H1 (cell line): ENCODE results near the gene ANKRD29. TPM values are rescaled to one million over a fixed set of nuclear protein-coding genes. Genes with fewer than 3 reads are reported as not detected.

Experiments used
- CTCF ChIA-PET: fragments of 300-600 bp; sonication (Branson Sonifier 250); formaldehyde crosslinking; loops from one replicate; lab custom pipeline; 2021; ENCODE audit not compliant: partially characterized antibody; lab: Charles Lee
- POLR2A ChIA-PET: fragments of 300-600 bp; sonication (Branson Sonifier 250); formaldehyde crosslinking; loops from one replicate; lab custom pipeline; 2021; ENCODE audit warnings: inconsistent platforms; ENCODE audit not compliant: partially characterized antibody; lab: Charles Lee
- DNase-seq, 2 experiments: peaks; one replicate each; pipeline versions ENCODE4 v3.0.0 to v3.0.0-alpha.2; 2010 to 2022; ENCODE audit warnings: low spot score in 2 of 2, low read depth in 1 of 2, mixed read lengths in 1 of 2
- FAIRE-seq: peaks from 2 replicates; lab custom pipeline; 2011; peaks lifted over from hg19 to GRCh38; lab: Jason Lieb, UNC
- H2AFZ ChIP-seq: 2 replicates; pipeline ENCODE4 v1.8.1; 2012; ENCODE audit warnings: low read length, inconsistent platforms
- H2AK5ac ChIP-seq: 2 replicates; pipeline ENCODE4 v1.6.1; 2013; ENCODE audit warnings: low read depth, low read length
- H2BK120ac ChIP-seq: replicated peaks from 2 replicates; pipeline ENCODE3; 2013; ENCODE audit warnings: low read depth, low read length, inconsistent platforms
- H2BK12ac ChIP-seq: 2 replicates; pipeline ENCODE4 v1.6.1; 2013; ENCODE audit warnings: low read depth, low read length
- H2BK15ac ChIP-seq: 2 replicates; pipeline ENCODE4 v1.6.1; 2013; ENCODE audit warnings: low read length
- H2BK20ac ChIP-seq: 2 replicates; pipeline ENCODE4 v1.6.1; 2013; ENCODE audit warnings: low read length
- H2BK5ac ChIP-seq: 2 replicates; pipeline ENCODE4 v1.6.1; 2013; ENCODE audit warnings: low read depth, low read length
- H3K14ac ChIP-seq: 2 replicates; pipeline ENCODE4 v1.6.1; 2013; ENCODE audit warnings: inconsistent platforms; ENCODE audit not compliant: insufficient read length
- H3K18ac ChIP-seq: 2 replicates; pipeline ENCODE4 v1.6.1; 2013; ENCODE audit warnings: low read length; ENCODE audit errors: extremely low read depth
- H3K23ac ChIP-seq: 2 replicates; pipeline ENCODE4 v1.6.1; 2013; ENCODE audit warnings: inconsistent platforms; ENCODE audit not compliant: insufficient read length
- H3K23me2 ChIP-seq: 2 replicates; pipeline ENCODE4 v1.6.1; 2013; ENCODE audit warnings: low read depth, low read length
- H3K27ac ChIP-seq: 2 replicates; pipeline ENCODE4 v1.6.1; 2011; ENCODE audit warnings: low read depth, low read length, inconsistent platforms
- H3K27me3 ChIP-seq, 4 experiments: replicated peaks in 1 of 4; 1 replicate in 1 of 4; 2 replicates in 3 of 4; pipeline versions ENCODE4 v1.6.1 to v1.8.1; 2011 to 2013; ENCODE audit warnings: low read length in 3 of 4, mild to moderate bottlenecking in 3 of 4, inconsistent platforms in 2 of 4, mixed read lengths in 2 of 4, moderate library complexity in 1 of 4; ENCODE audit not compliant: control insufficient read depth in 3 of 4, insufficient read depth in 3 of 4; ENCODE audit errors: extremely low read depth in 1 of 4
- H3K36me3 ChIP-seq, 4 experiments: 2 replicates each; pipeline versions ENCODE4 v1.6.1 to v1.8.1; 2011 to 2013; ENCODE audit warnings: mild to moderate bottlenecking in 4 of 4, low read length in 3 of 4, moderate library complexity in 2 of 4, control low read depth in 1 of 4, inconsistent platforms in 1 of 4; ENCODE audit not compliant: insufficient read depth in 4 of 4, control insufficient read depth in 2 of 4
- H3K4ac ChIP-seq: replicated peaks from 2 replicates; pipeline ENCODE3; 2013; ENCODE audit warnings: low read length, low read depth, mixed read lengths, inconsistent platforms; ENCODE audit not compliant: insufficient read length
- H3K4me1 ChIP-seq, 4 experiments: replicated peaks in 1 of 4; 1 replicate in 1 of 4; 2 replicates in 3 of 4; pipeline versions ENCODE4 v1.6.1 to v1.8.1; 2011 to 2013; ENCODE audit warnings: low read length in 3 of 4, inconsistent platforms in 2 of 4, mixed read lengths in 1 of 4; ENCODE audit not compliant: insufficient read depth in 4 of 4, control insufficient read depth in 3 of 4
- H3K4me2 ChIP-seq, 2 experiments: 2 replicates each; pipeline versions ENCODE4 v1.6.1 to v1.8.1; 2011 to 2013; ENCODE audit warnings: low read depth in 2 of 2, low read length in 2 of 2, control low read depth in 1 of 2, inconsistent platforms in 1 of 2, mild to moderate bottlenecking in 1 of 2; ENCODE audit not compliant: insufficient read depth in 1 of 2
- H3K4me3 ChIP-seq, 4 experiments: fragments of 200-600, 300-600 bp in 1 of 4; sonication (generic), shearing (Covaris generic), sonication (Bioruptor Twin) in 1 of 4; 2 replicates each; pipeline versions ENCODE4 v1.5.1 to v1.8.1; 2011 to 2016; ENCODE audit warnings: low read length in 4 of 4, low read depth in 3 of 4, control low read depth in 2 of 4, inconsistent platforms in 2 of 4, mild to moderate bottlenecking in 2 of 4, mixed read lengths in 1 of 4, moderate library complexity in 1 of 4; ENCODE audit not compliant: insufficient read depth in 2 of 4; ENCODE audit errors: extremely low read depth in 1 of 4
- H3K56ac ChIP-seq: replicated peaks from 2 replicates; pipeline ENCODE3; 2013; ENCODE audit warnings: low read depth, mild to moderate bottlenecking, mixed read lengths, low read length, inconsistent platforms; ENCODE audit not compliant: insufficient read length
- H3K79me1 ChIP-seq: 2 replicates; pipeline ENCODE4 v1.6.1; 2013; ENCODE audit warnings: low read depth, low read length, control low read depth
- H3K79me2 ChIP-seq, 2 experiments: 2 replicates each; pipeline versions ENCODE4 v1.6.1 to v1.8.1; 2012 to 2013; ENCODE audit warnings: low read length in 2 of 2, mild to moderate bottlenecking in 2 of 2, inconsistent platforms in 1 of 2; ENCODE audit not compliant: insufficient read depth in 2 of 2, control insufficient read depth in 1 of 2
- H3K9ac ChIP-seq, 4 experiments: replicated peaks in 1 of 4; 1 replicate in 1 of 4; 2 replicates in 3 of 4; pipeline versions ENCODE4 v1.6.1 to v1.8.1; 2011 to 2013; ENCODE audit warnings: low read depth in 3 of 4, low read length in 3 of 4, control low read depth in 2 of 4, mild to moderate bottlenecking in 2 of 4, moderate library complexity in 2 of 4, inconsistent platforms in 1 of 4; ENCODE audit errors: extremely low read depth in 1 of 4
- H3K9me3 ChIP-seq, 2 experiments: 2 replicates each; pipeline versions ENCODE4 v1.6.1 to v1.8.1; 2012 to 2013; ENCODE audit warnings: mild to moderate bottlenecking in 2 of 2, moderate library complexity in 2 of 2, control low read depth in 1 of 2, inconsistent platforms in 1 of 2, low read depth in 1 of 2, low read length in 1 of 2, mixed read lengths in 1 of 2; ENCODE audit not compliant: insufficient read depth in 2 of 2
- H4K20me1 ChIP-seq, 2 experiments: replicated peaks in 1 of 2; 2 replicates each; pipeline versions ENCODE3 to v1.8.1; 2011 to 2013; ENCODE audit warnings: inconsistent platforms in 2 of 2, low read length in 2 of 2, mild to moderate bottlenecking in 1 of 2; ENCODE audit not compliant: insufficient read depth in 2 of 2, control insufficient read depth in 1 of 2
- H4K5ac ChIP-seq: 2 replicates; pipeline ENCODE4 v1.6.1; 2013; ENCODE audit warnings: low read length, low read depth, mixed read lengths, inconsistent platforms; ENCODE audit not compliant: insufficient read length
- H4K8ac ChIP-seq: 2 replicates; pipeline ENCODE4 v1.8.0; 2013; ENCODE audit warnings: mild to moderate bottlenecking, moderate library complexity, low read length, inconsistent platforms; ENCODE audit not compliant: insufficient read depth; ENCODE audit errors: extremely low read depth
- H4K91ac ChIP-seq: replicated peaks from 2 replicates; pipeline ENCODE3; 2013; ENCODE audit warnings: low read length, mixed read lengths, inconsistent platforms; ENCODE audit not compliant: insufficient read length
- ASH2L ChIP-seq: fragments of 200-600, 300-600 bp; sonication (generic); IDR thresholded peaks from one replicate; pipeline ENCODE4 v1.7.1; 2017; ENCODE audit warnings: low read length
- BCL11A ChIP-seq, 2 experiments: IDR thresholded peaks; one replicate each; pipeline ENCODE4 v1.6.1; 2011; ENCODE audit warnings: low read depth in 2 of 2, low read length in 2 of 2, mild to moderate bottlenecking in 2 of 2
- CBX5 ChIP-seq: fragments of 300-800, 300-1000 bp; sonication (generic); IDR thresholded peaks from 2 replicates; pipeline ENCODE4 v1.7.1; 2016; ENCODE audit warnings: antibody characterized with exemption, low read length, low read depth
- CEBPB ChIP-seq: IDR thresholded peaks from 2 replicates; pipeline ENCODE4 v1.6.1; 2012; ENCODE audit warnings: low read depth, low read length
- GTF2F1 ChIP-seq: IDR thresholded peaks from 2 replicates; pipeline ENCODE4 v1.6.1; 2012; ENCODE audit warnings: low read depth, low read length, improper control_type of control experiment, borderline replicate concordance
- JUN ChIP-seq: IDR thresholded peaks from 2 replicates; pipeline ENCODE4 v1.6.1; 2011; ENCODE audit warnings: low read depth, mild to moderate bottlenecking, improper control_type of control experiment, low read length
- KDM4A ChIP-seq: IDR thresholded peaks from one replicate; pipeline ENCODE4 v1.7.1; 2012; ENCODE audit warnings: low read depth, mild to moderate bottlenecking, moderate library complexity, low read length, inconsistent platforms; ENCODE audit not compliant: severe bottlenecking
- RAD21 ChIP-seq, 2 experiments: IDR thresholded peaks in 1 of 2; conservative IDR thresholded peaks in 1 of 2; 2 replicates each; pipeline ENCODE4 v1.6.1; 2011; ENCODE audit warnings: low read depth in 2 of 2, low read length in 2 of 2, improper control_type of control experiment in 1 of 2, inconsistent platforms in 1 of 2, mild to moderate bottlenecking in 1 of 2, moderate library complexity in 1 of 2
- RBBP5 ChIP-seq: IDR thresholded peaks from 2 replicates; pipeline ENCODE4 v1.7.1; 2012; ENCODE audit warnings: low read depth, mild to moderate bottlenecking, inconsistent platforms, low read length, moderate library complexity, borderline replicate concordance
- RXRA ChIP-seq: IDR thresholded peaks from 2 replicates; pipeline ENCODE4 v1.6.1; 2011; ENCODE audit warnings: low read depth, mild to moderate bottlenecking, low read length, moderate library complexity; ENCODE audit not compliant: insufficient read depth
- SIN3A ChIP-seq, 2 experiments: IDR thresholded peaks in 1 of 2; conservative IDR thresholded peaks in 1 of 2; 2 replicates each; pipeline ENCODE4 v1.6.1; 2011 to 2012; ENCODE audit warnings: low read length in 2 of 2, improper control_type of control experiment in 1 of 2, low read depth in 1 of 2, mild to moderate bottlenecking in 1 of 2
- SP1 ChIP-seq: IDR thresholded peaks from 2 replicates; pipeline ENCODE4 v1.6.1; 2011; ENCODE audit warnings: low read depth, low read length
- SUZ12 ChIP-seq: fragments of 200-600 bp; sonication (generic); IDR thresholded peaks from 2 replicates; pipeline ENCODE4 v1.6.1; 2012; ENCODE audit warnings: mild to moderate bottlenecking, inconsistent platforms, low read length, moderate library complexity, mixed read lengths
- TEAD4 ChIP-seq: IDR thresholded peaks from 2 replicates; pipeline ENCODE4 v1.6.1; 2012; ENCODE audit warnings: low read depth, low read length, inconsistent platforms, mixed read lengths
- ZNF274 ChIP-seq: IDR thresholded peaks from 2 replicates; pipeline ENCODE4 v1.7.0; 2012; ENCODE audit warnings: low read length, borderline replicate concordance; ENCODE audit errors: extremely low read depth
- WGBS, 2 experiments: shearing (Covaris generic) in 1 of 2; methylation state at CpG; one replicate each; pipeline versions ENCODE4 v1.1.6 to v1.1.7; 2013 to 2015; ENCODE audit warnings: low lambda C conversion rate in 2 of 2, mixed read lengths in 2 of 2, inconsistent platforms in 1 of 2, low coverage in 1 of 2, missing lambda C conversion rate in 1 of 2; ENCODE audit not compliant: insufficient replicate concordance in 2 of 2, insufficient coverage in 1 of 2, insufficient read length in 1 of 2; ENCODE audit errors: extremely low coverage in 1 of 2, missing lambda C conversion rate in 1 of 2; 5-methylcytosine and 5-hydroxymethylcytosine counted together
- polyA plus RNA-seq, 7 experiments: library from polyadenylated mRNA; depleted of rRNA in 3 of 7; stranded (reverse) in 5 of 7; unstranded in 2 of 7; fragments of >200 nt in 5 of 7; fragments of 200-250 nt in 2 of 7; gene quantifications; 1 replicate in 5 of 7; 2 replicates in 1 of 7; 4 replicates in 1 of 7; pipeline versions ENCODE4 v1.2.1 to v1.2.3, GENCODE V29; 2011 to 2013; ENCODE audit warnings: missing spikeins in 2 of 7, mixed read lengths in 2 of 7
- total RNA-seq: library from RNA; stranded (reverse); fragmentation: NEBNext Ultra II Directional; extraction: Animal tissue kit (Norgen Biotek cat#: 25700); gene quantifications from 2 replicates; pipeline ENCODE4 v1.2.1, GENCODE V29; 2021

ANKRD29 gene
- total and polyA plus RNA-seq, 2 of the 8 experiments (the other 6 are each of a cell fraction or from before 2014, with no cell fraction given): 3.0 to 7.3 TPM

- Histone ChIP-seq H2BK5ac (no peak overlapping the region), H2BK12ac (no peak overlapping the region), H3K4me3 (no peak overlapping the region), H4K5ac (no peak overlapping the region), H3K23me2 (no peaks in the 10 kb centered on the region), H3K79me2 (no peaks in the 10 kb centered on the region), H3K9me3 (no peaks in the 10 kb centered on the region), H3K9ac (no peak overlapping the region), H4K91ac (no peak overlapping the region), H4K8ac (no peak overlapping the region), H3K23ac (no peak overlapping the region), H3K36me3 (peaks cover 6 to 42% (median 23%) of the 10 kb centered on the region in 4 experiments; a peak in 7 of 8 replicates), H2AFZ (no peak overlapping the region), H3K4me1 (no peaks in the 10 kb centered on the region), H2BK120ac (no peak overlapping the region), H3K4ac (no peak overlapping the region), H3K27me3 (no peaks in the 10 kb centered on the region), H3K27ac (no peak overlapping the region), H3K18ac (no peak overlapping the region), H2BK15ac (no peak overlapping the region), H2AK5ac (no peak overlapping the region), H3K79me1 (no peaks in the 10 kb centered on the region), H3K14ac (no peak overlapping the region), H3K56ac (no peak overlapping the region), H4K20me1 (no peaks in the 10 kb centered on the region), H2BK20ac (no peak overlapping the region), H3K4me2 (no peak overlapping the region)
- FAIRE-seq (no peak), DNase-seq (no peak)
- POLR2A ChIA-PET: no interaction called here
- 88% methylated on average over 4 of the region's 4 CpGs; no CpG with 5 or more reads in 1 of the 2 experiments for WGBS, 2 experiments
- CTCF ChIA-PET: interaction anchor here (0.6 to 0.7 kb wide), 2 partner anchors 143 to 238 kb away, joined by 3 to 5 read pairs; no protein-coding TSS in a partner anchor
- TF ChIP-seq SIN3A (conservative IDR thresholded peaks at IDR 0.05 in 1 of 2, IDR thresholded peaks at IDR 0.05 in 1 of 2; ENCODE audit: low read depth in 1 of 2, low read length in 2 of 2) (no peak), CBX5 (no peak), TEAD4 (no peak), CEBPB (no peak), GTF2F1 (no peak), RBBP5 (no peak), KDM4A (no peak), ASH2L (no peak), JUN (no peak), BCL11A (IDR thresholded peaks at IDR 0.05; ENCODE audit: low read depth in 2 of 2, low read length in 2 of 2) (no peak), RXRA (no peak), SUZ12 (no peak), RAD21 (IDR thresholded peaks at IDR 0.05 in 1 of 2, conservative IDR thresholded peaks at IDR 0.05 in 1 of 2; ENCODE audit: low read depth in 2 of 2, low read length in 2 of 2) (no peak), SP1 (no peak), ZNF274 (no peak)
Measured at GRCh38 chr18:23560186-23560585, 102.5 kb downstream of the ANKRD29 start.
